Bronchial epithelial cell (primary cell): ENCODE data around the gene SLC39A11. TPM values are rescaled to one million over a fixed set of nuclear protein-coding genes. Genes with fewer than 3 reads are reported as not detected.
"Not testable (repeated sequence)": the region's sequence is repeated elsewhere in the genome, so short reads cannot be mapped to it uniquely, and the experiment has no call there.

Experiments
- DNase-seq: peaks from one replicate; pipeline ENCODE4 v3.0.0-alpha.2; 2010; ENCODE audit warnings: low read depth
- FAIRE-seq: peaks from 2 replicates; lab custom pipeline; 2011; peaks lifted over from hg19 to GRCh38; lab: Jason Lieb, UNC
- H3K27me3 ChIP-seq: 2 replicates; pipeline ENCODE4 v1.5.1; 2011; ENCODE audit warnings: low read length; ENCODE audit not compliant: control insufficient read depth, insufficient read depth
- H3K36me3 ChIP-seq: 2 replicates; pipeline ENCODE4 v1.5.1; 2011; ENCODE audit warnings: low read length; ENCODE audit not compliant: control insufficient read depth, insufficient read depth
- H3K4me3 ChIP-seq: 2 replicates; pipeline ENCODE4 v1.5.1; 2011; ENCODE audit warnings: mild to moderate bottlenecking, low read depth, low read length, control low read depth
- CTCF ChIP-seq: IDR thresholded peaks from 2 replicates; pipeline ENCODE4 v1.5.1; 2011; ENCODE audit warnings: mild to moderate bottlenecking, moderate library complexity, low read length, control low read depth, inconsistent platforms; ENCODE audit not compliant: insufficient read depth, severe bottlenecking
- total RNA-seq: library from RNA; depleted of rRNA; stranded (reverse); fragments of >200 nt; gene quantifications from 2 replicates; pipeline ENCODE4 v1.2.1, GENCODE V29; 2014

The SLC39A11 gene
- total RNA-seq, 1 donor from 2014 or later: 23.4 TPM

GRCh38 chr17:72832306-72832705 is 260.2 kb downstream of the SLC39A11 start:
- Histone ChIP-seq H3K36me3 (no peaks in the 10 kb centered on the region), H3K4me3 (no peak overlapping the region), H3K27me3 (no peaks in the 10 kb centered on the region)
- no peak for DNase-seq
- no peak for FAIRE-seq
- TF ChIP-seq CTCF: no peak

GRCh38 chr17:72829883-72830282 is 262.6 kb downstream of the SLC39A11 start:
- FAIRE-seq (no peak), DNase-seq (peak; percentile 14)
- H3K36me3 ChIP-seq: no peaks in the 10 kb centered on the region
- TF ChIP-seq CTCF: no peak
- H3K4me3 ChIP-seq: no peak overlapping the region
- H3K27me3 ChIP-seq: no peaks in the 10 kb centered on the region

- no peaks in the 10 kb centered on the region for H3K36me3 ChIP-seq
- FAIRE-seq (no peak), DNase-seq (peak; percentile 75)
- no peaks in the 10 kb centered on the region for H3K27me3 ChIP-seq
- H3K4me3 ChIP-seq: no peak overlapping the region
- TF ChIP-seq CTCF: no peak
Measured at GRCh38 chr17:72826602-72827001, 265.9 kb downstream of the SLC39A11 start.

- not testable (repeated sequence) for H3K36me3 ChIP-seq, H3K27me3 ChIP-seq, H3K4me3 ChIP-seq, FAIRE-seq, DNase-seq
Measured at GRCh38 chr17:72826059-72826458, 266.4 kb downstream of the SLC39A11 start.

- DNase-seq (no peak), FAIRE-seq (no peak)
- H3K4me3 ChIP-seq: no peak overlapping the region
- no peaks in the 10 kb centered on the region for H3K27me3 ChIP-seq
- H3K36me3 ChIP-seq: no peaks in the 10 kb centered on the region
- TF ChIP-seq CTCF: no peak
Measured at GRCh38 chr17:72825218-72825617, 267.3 kb downstream of the SLC39A11 start.

- not testable (repeated sequence) for FAIRE-seq, H3K36me3 ChIP-seq, H3K4me3 ChIP-seq, DNase-seq, H3K27me3 ChIP-seq
Measured at GRCh38 chr17:72824267-72824666, 268.2 kb downstream of the SLC39A11 start.

GRCh38 chr17:72822358-72823023 is 270.0 kb downstream of the SLC39A11 start:
- no peak for TF ChIP-seq CTCF
- no peaks in the 10 kb centered on the region for H3K27me3 ChIP-seq
- no peak overlapping the region for H3K4me3 ChIP-seq
- no peaks in the 10 kb centered on the region for H3K36me3 ChIP-seq
- no peak for DNase-seq
- peak; percentile 55 for FAIRE-seq
